ENCODE results near the gene CHPF2.

GRCh38 chr7:151194188-151194587, 38.1 kb upstream of the CHPF2 start:
- TF ChIP-seq CTCF (IDR thresholded peaks at IDR 0.05) = no peak
- TF ChIP-seq POLR2A (IDR thresholded peaks at IDR 0.05) = no peak

Data from prostate gland (tissue), 2 donors.